ENCODE data around the gene OR8S1.

The OR8S1 gene

DNA sequence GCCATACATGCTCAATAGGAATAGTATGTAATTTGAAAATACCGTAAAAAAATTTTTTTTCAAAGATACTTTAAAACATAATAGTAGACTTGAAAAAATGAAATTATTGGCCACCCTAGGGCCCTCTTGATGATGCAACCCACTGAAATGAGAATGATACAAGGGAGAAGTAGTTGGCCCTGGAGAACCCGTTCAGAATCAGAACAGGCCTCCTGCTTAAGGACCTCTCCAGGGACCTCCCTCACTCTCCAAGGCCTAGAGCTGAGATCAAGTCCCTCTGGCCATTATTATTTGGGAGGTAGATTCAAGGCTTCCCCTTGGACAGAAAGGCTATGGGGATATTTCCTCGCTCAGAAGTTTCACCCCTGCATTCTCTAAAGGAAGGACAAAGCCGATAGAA, 32.5 kb downstream of the OR8S1 start:
- DNase-seq, result no peak

GRCh38 chr12:48567731-48568130, 42.3 kb downstream of the OR8S1 start:
- no peak for DNase-seq

GRCh38 chr12:48569946-48570345, 44.5 kb downstream of the OR8S1 start, which contains the start of gene LALBA:
TSS of gene LALBA (minus strand) at chr12:48570046. CDS start at chr12:48570020, 26 bp downstream.
- DNase-seq, result no peak

GRCh38 chr12:48572326-48572725, 46.9 kb downstream of the OR8S1 start:
- no peak for DNase-seq

Data from activated CD4-positive, alpha-beta T cell treated with anti-CD3 and anti-CD28 coated beads for 4 hours (primary cell).